Measurements from ENCODE around the gene NRDC. TPM values are rescaled to one million over a fixed set of nuclear protein-coding genes. Genes with fewer than 3 reads are reported as not detected.

The NRDC gene
- total and polyA plus RNA-seq, 9 of the 15 experiments (the other 6 are each of a cell fraction or from before 2014, with no cell fraction given) = 102 to 371 (median 201) TPM

GRCh38 chr1:51912881-51913280, 34.4 kb upstream of the NRDC start:
- BruUV-seq (replicated peaks) = no TSS peak
- no peak for FAIRE-seq
- Histone ChIP-seq H4K20me1 (replicated peaks; ENCODE audit: control insufficient read depth, insufficient read depth, low read length) (no peaks in the 10 kb centered on the region), H3K9me3 (replicated peaks; ENCODE audit: control insufficient read depth, insufficient read depth, low read depth, low read length) (no peaks in the 10 kb centered on the region), H3K4me1 (replicated peaks in 1 of 2; ENCODE audit: control insufficient read depth in 2 of 2, insufficient read depth in 2 of 2, low read length in 2 of 2) (no peaks in the 10 kb centered on the region), H2AFZ (ENCODE audit: low read depth, low read length) (no peak overlapping the region), H3K36me3 (ENCODE audit: control insufficient read depth, insufficient read depth, low read length) (no peaks in the 10 kb centered on the region), H3K9ac (ENCODE audit: insufficient read depth in 1 of 2, low read depth in 2 of 2, low read length in 2 of 2) (no peak overlapping the region), H3K27ac (ENCODE audit: extremely low read depth, low read depth, low read length) (no peak overlapping the region), H3K79me2 (ENCODE audit: control insufficient read depth, insufficient read depth, low read length) (no peaks in the 10 kb centered on the region), H3K9me1 (ENCODE audit: control insufficient read depth, insufficient read depth, low read length) (no peaks in the 10 kb centered on the region), H3K4me3 (no peak overlapping the region), H3K27me3 (ENCODE audit: control insufficient read depth in 2 of 2, insufficient read depth in 2 of 2, low read length in 2 of 2) (peaks cover 15 to 28% of the 10 kb centered on the region in 2 experiments), H3K4me2 (ENCODE audit: insufficient read depth, low read length) (no peak overlapping the region)
- ATAC-seq = no peak
- POLR2A ChIA-PET = no interaction called here
- in situ Hi-C loops (cut with MboI) = no loop called here
- 10% methylated on average over 7 of the region's 7 CpGs for WGBS (ENCODE audit: insufficient coverage, low coverage, missing lambda C conversion rate)
- DNase-seq (ENCODE audit: extremely low read depth in 1 of 4, low spot score in 3 of 4) = no peak
- CTCF ChIA-PET (ENCODE audit: low intra/inter-chr PET ratio) = no interaction called here
- intact Hi-C loops (cut with micrococcal nuclease) = no loop called here
- no peak for TF ChIP-seq FUS (optimal IDR thresholded peaks at IDR 0.05; ENCODE audit: low read depth, low read length)
- no peak for TF ChIP-seq RUNX1 (IDR thresholded peaks at IDR 0.05; ENCODE audit: low read depth)
- TF ChIP-seq GABPB1 (CRISPR knock-in tag; IDR thresholded peaks at IDR 0.05) = no peak
- TF ChIP-seq TRIM25 (IDR thresholded peaks at IDR 0.05; ENCODE audit: borderline replicate concordance) = no peak
- TF ChIP-seq ZNF280B (CRISPR knock-in tag; IDR thresholded peaks at IDR 0.05) = no peak
- TF ChIP-seq POLR3G (IDR thresholded peaks at IDR 0.05; ENCODE audit: extremely low read depth, insufficient read length, insufficient replicate concordance) = no peak
- no peak for TF ChIP-seq BCOR (IDR thresholded peaks at IDR 0.05)
- TF ChIP-seq FOXK2 (conservative IDR thresholded peaks at IDR 0.05 in 1 of 2, IDR thresholded peaks at IDR 0.05 in 1 of 2; ENCODE audit: low read depth in 2 of 2) = no peak
- no peak for TF ChIP-seq FOXO4 (CRISPR knock-in tag; IDR thresholded peaks at IDR 0.05)
- no peak for TF ChIP-seq CBX2 (IDR thresholded peaks at IDR 0.05; ENCODE audit: insufficient read depth, low read length, poor library complexity, severe bottlenecking)
- no peak for TF ChIP-seq MED1 (CRISPR knock-in tag; IDR thresholded peaks at IDR 0.05; ENCODE audit: borderline replicate concordance)
- no peak for TF ChIP-seq PHF20 (IDR thresholded peaks at IDR 0.05; ENCODE audit: partially characterized antibody)
- TF ChIP-seq ELK1 (CRISPR knock-in tag; IDR thresholded peaks at IDR 0.05) = no peak
- no peak for TF ChIP-seq MECOM (CRISPR knock-in tag; IDR thresholded peaks at IDR 0.05)
- TF ChIP-seq TCF15 (CRISPR knock-in tag; IDR thresholded peaks at IDR 0.05) = no peak
- no peak for TF ChIP-seq C11orf30 (IDR thresholded peaks at IDR 0.05; ENCODE audit: low read depth)
- TF ChIP-seq NONO (IDR thresholded peaks at IDR 0.05; ENCODE audit: low read depth in 2 of 2, low read length in 1 of 2) = no peak
- TF ChIP-seq SMARCE1 (IDR thresholded peaks at IDR 0.05) = no peak
